Measurements from ENCODE around the gene SLC24A3. TPM values are rescaled to one million over a fixed set of nuclear protein-coding genes. Genes with fewer than 3 reads are reported as not detected.

The SLC24A3 gene
- total RNA-seq, 2 experiments from 2014 or later, result not detected

DNA sequence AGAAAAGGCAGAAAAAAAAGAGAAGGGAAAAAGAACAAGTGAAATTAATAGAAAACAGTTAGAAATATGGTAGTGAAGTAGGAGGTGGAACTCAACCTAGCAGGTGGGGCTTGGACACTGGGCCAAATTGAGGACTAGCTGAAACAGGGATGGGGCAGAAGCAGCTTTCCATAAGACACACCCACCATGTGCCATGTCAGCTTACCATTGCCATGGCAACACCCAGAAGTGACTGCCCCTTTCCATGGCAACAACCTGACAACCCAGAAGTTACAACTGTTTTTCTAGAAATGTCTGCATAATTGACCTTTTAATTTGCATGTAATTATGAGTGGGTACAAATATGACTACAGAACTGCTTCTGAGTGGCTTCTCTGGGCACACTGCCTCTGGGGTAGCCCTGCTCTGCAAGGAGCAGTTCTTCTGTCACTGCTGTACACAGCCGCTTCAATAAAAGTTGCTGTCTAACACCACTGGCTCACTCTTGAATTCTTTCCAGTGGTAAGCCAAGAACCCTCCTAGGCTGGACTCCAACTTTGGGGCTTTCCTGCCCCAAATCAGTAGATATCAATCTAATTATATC is 35.9 kb upstream of the SLC24A3 start:
- H3K79me2 ChIP-seq (ENCODE audit: insufficient read depth, low read depth, low read length), result no peaks in the 10 kb centered on the region
- H3K27ac ChIP-seq (ENCODE audit: low read depth, low read length, poor library complexity, severe bottlenecking), result no peak overlapping the region
- H3K36me3 ChIP-seq (ENCODE audit: insufficient read depth, low read length), result no peaks in the 10 kb centered on the region
- intact Hi-C loops (cut with micrococcal nuclease; ENCODE audit: unreplicated experiment), result no loop called here
- DNase-seq (ENCODE audit: low spot score), result no peak
- ChIA-PET POLR2A (no interaction called here), CTCF (ENCODE audit: unreplicated experiment) (no interaction called here)
- no peaks in the 10 kb centered on the region for H4K20me1 ChIP-seq (ENCODE audit: insufficient read depth, low read length)
- H3K9me3 ChIP-seq (ENCODE audit: low read length), result no peaks in the 10 kb centered on the region
- BruUV-seq (replicated peaks), result no TSS peak
- no peaks in the 10 kb centered on the region for H3K4me1 ChIP-seq (ENCODE audit: insufficient read depth, low read length, poor library complexity, severe bottlenecking)
- H3K4me2 ChIP-seq (ENCODE audit: low read length), result no peak overlapping the region
- no peaks in the 10 kb centered on the region for H3K9me2 ChIP-seq (ENCODE audit: insufficient read depth, low read length)
- TF ChIP-seq, protein P1, sequence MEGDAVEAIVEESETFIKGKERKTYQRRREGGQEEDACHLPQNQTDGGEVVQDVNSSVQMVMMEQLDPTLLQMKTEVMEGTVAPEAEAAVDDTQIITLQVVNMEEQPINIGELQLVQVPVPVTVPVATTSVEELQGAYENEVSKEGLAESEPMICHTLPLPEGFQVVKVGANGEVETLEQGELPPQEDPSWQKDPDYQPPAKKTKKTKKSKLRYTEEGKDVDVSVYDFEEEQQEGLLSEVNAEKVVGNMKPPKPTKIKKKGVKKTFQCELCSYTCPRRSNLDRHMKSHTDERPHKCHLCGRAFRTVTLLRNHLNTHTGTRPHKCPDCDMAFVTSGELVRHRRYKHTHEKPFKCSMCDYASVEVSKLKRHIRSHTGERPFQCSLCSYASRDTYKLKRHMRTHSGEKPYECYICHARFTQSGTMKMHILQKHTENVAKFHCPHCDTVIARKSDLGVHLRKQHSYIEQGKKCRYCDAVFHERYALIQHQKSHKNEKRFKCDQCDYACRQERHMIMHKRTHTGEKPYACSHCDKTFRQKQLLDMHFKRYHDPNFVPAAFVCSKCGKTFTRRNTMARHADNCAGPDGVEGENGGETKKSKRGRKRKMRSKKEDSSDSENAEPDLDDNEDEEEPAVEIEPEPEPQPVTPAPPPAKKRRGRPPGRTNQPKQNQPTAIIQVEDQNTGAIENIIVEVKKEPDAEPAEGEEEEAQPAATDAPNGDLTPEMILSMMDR (conservative IDR thresholded peaks at IDR 0.05; ENCODE audit: low read length), result no peak
- TF ChIP-seq EZH2phosphoT487 (IDR thresholded peaks at IDR 0.05; ENCODE audit: borderline replicate concordance, low read depth, low read length), result no peak
- H2AFZ ChIP-seq (ENCODE audit: low read length), result no peak overlapping the region
- no peak overlapping the region for H3K4me3 ChIP-seq (ENCODE audit: low read depth, low read length, poor library complexity, severe bottlenecking)

DNA sequence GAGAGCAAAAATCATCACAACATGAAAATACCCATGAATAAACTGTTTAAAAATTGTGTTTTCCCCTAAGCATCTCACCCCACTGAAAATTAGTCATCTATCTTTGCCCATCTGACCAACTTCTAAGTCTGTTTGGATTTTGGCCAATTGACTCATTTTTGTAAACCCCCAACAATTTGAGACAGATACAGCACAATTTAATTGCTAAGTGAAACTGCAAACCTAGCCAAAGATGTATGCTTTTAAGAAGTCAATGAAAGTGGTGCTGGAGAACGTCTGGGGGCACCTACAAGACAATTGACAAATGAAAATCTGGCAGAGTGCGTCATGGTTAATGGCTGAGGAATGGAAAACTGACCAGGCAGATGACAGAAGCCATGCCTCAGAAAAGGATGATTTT is 30.9 kb upstream of the SLC24A3 start:
- no peak for DNase-seq (ENCODE audit: low spot score)
- H2AFZ ChIP-seq (ENCODE audit: low read length), result no peak overlapping the region
- TF ChIP-seq, protein P1 (conservative IDR thresholded peaks at IDR 0.05; ENCODE audit: low read length), result no peak
- TF ChIP-seq EZH2phosphoT487 (IDR thresholded peaks at IDR 0.05; ENCODE audit: borderline replicate concordance, low read depth, low read length), result no peak
- intact Hi-C loops (cut with micrococcal nuclease; ENCODE audit: unreplicated experiment), result loop anchor here (10.0 kb wide), 1 partner anchor 547 kb away; no protein-coding TSS in a partner anchor
- H4K20me1 ChIP-seq (ENCODE audit: insufficient read depth, low read length), result no peaks in the 10 kb centered on the region
- H3K79me2 ChIP-seq (ENCODE audit: insufficient read depth, low read depth, low read length), result no peaks in the 10 kb centered on the region
- no peak overlapping the region for H3K4me2 ChIP-seq (ENCODE audit: low read length)
- no peak overlapping the region for H3K27ac ChIP-seq (ENCODE audit: low read depth, low read length, poor library complexity, severe bottlenecking)
- H3K4me1 ChIP-seq (ENCODE audit: insufficient read depth, low read length, poor library complexity, severe bottlenecking), result no peaks in the 10 kb centered on the region
- H3K36me3 ChIP-seq (ENCODE audit: insufficient read depth, low read length), result no peaks in the 10 kb centered on the region
- H3K4me3 ChIP-seq (ENCODE audit: low read depth, low read length, poor library complexity, severe bottlenecking), result no peak overlapping the region
- CTCF ChIA-PET (ENCODE audit: unreplicated experiment), result no interaction called here
- no peaks in the 10 kb centered on the region for H3K9me3 ChIP-seq (ENCODE audit: low read length)
- no peaks in the 10 kb centered on the region for H3K9me2 ChIP-seq (ENCODE audit: insufficient read depth, low read length)
- BruUV-seq (replicated peaks), result no TSS peak
- POLR2A ChIA-PET, result no interaction called here

GRCh38 chr20:19185083-19185482 is 27.4 kb upstream of the SLC24A3 start:
- Histone ChIP-seq H3K4me1 (ENCODE audit: insufficient read depth, low read length, poor library complexity, severe bottlenecking) (no peaks in the 10 kb centered on the region), H3K4me3 (ENCODE audit: low read depth, low read length, poor library complexity, severe bottlenecking) (no peak overlapping the region), H2AFZ (ENCODE audit: low read length) (no peak overlapping the region), H4K20me1 (ENCODE audit: insufficient read depth, low read length) (no peaks in the 10 kb centered on the region), H3K4me2 (ENCODE audit: low read length) (no peak overlapping the region), H3K9me2 (ENCODE audit: insufficient read depth, low read length) (no peaks in the 10 kb centered on the region), H3K79me2 (ENCODE audit: insufficient read depth, low read depth, low read length) (no peaks in the 10 kb centered on the region), H3K36me3 (ENCODE audit: insufficient read depth, low read length) (no peaks in the 10 kb centered on the region), H3K27ac (ENCODE audit: low read depth, low read length, poor library complexity, severe bottlenecking) (no peak overlapping the region), H3K9me3 (ENCODE audit: low read length) (no peaks in the 10 kb centered on the region)
- no peak for DNase-seq (ENCODE audit: low spot score)
- intact Hi-C loops (cut with micrococcal nuclease; ENCODE audit: unreplicated experiment), result loop anchor here (10.0 kb wide), 1 partner anchor 550 kb away; no protein-coding TSS in a partner anchor
- CTCF ChIA-PET (ENCODE audit: unreplicated experiment), result no interaction called here
- TF ChIP-seq, protein P1 (conservative IDR thresholded peaks at IDR 0.05; ENCODE audit: low read length), result no peak
- TF ChIP-seq EZH2phosphoT487 (IDR thresholded peaks at IDR 0.05; ENCODE audit: borderline replicate concordance, low read depth, low read length), result no peak
- POLR2A ChIA-PET, result no interaction called here
- BruUV-seq (replicated peaks), result no TSS peak

Measured in OCI-LY7 (cell line).